GM23338 (cell line): ENCODE results near the gene RWDD4. TPM values are rescaled to one million over a fixed set of nuclear protein-coding genes. Genes with fewer than 3 reads are reported as not detected.

Source experiments
- ATAC-seq: fragments of 200-7000 bp; cut with Tn5 transposase; 3 replicates; pipeline ENCODE4 v1.9.1; 2020
- DNase-seq: peaks from one replicate; pipeline ENCODE4 v3.0.0-alpha.2; 2015; ENCODE audit warnings: low spot score
- H2AFZ ChIP-seq: fragments of 200-600 bp; sonication (generic); 2 replicates; pipeline ENCODE4 v1.8.0; 2016; ENCODE audit warnings: antibody characterized with exemption, mild to moderate bottlenecking, moderate library complexity
- H3F3A ChIP-seq: fragments of 200-600 bp; sonication (generic); replicated peaks from 2 replicates; pipeline ENCODE4 v1.8.0; 2017; ENCODE audit warnings: antibody characterized with exemption, mixed run types, low read depth
- H3K27ac ChIP-seq: fragments of 200-600 bp; sonication (generic); 2 replicates; pipeline ENCODE4 v1.6.1; 2016; ENCODE audit warnings: low read depth
- H3K27me3 ChIP-seq: fragments of 200-600 bp; sonication (generic); 2 replicates; pipeline ENCODE4 v1.8.0; 2016; ENCODE audit warnings: mild to moderate bottlenecking, mixed run types, moderate library complexity; ENCODE audit not compliant: insufficient read depth
- H3K36me3 ChIP-seq: fragments of 200-600 bp; sonication (generic); 2 replicates; pipeline ENCODE4 v1.8.0; 2016; ENCODE audit warnings: mild to moderate bottlenecking; ENCODE audit not compliant: insufficient read depth
- H3K4me1 ChIP-seq: fragments of 200-600 bp; sonication (generic); 2 replicates; pipeline ENCODE4 v1.8.0; 2016; ENCODE audit warnings: mild to moderate bottlenecking, moderate library complexity; ENCODE audit not compliant: insufficient read depth
- H3K4me2 ChIP-seq: fragments of 200-600 bp; sonication (generic); 2 replicates; pipeline ENCODE4 v1.7.1; 2017; ENCODE audit warnings: mixed run types
- H3K4me3 ChIP-seq: fragments of 200-600 bp; sonication (generic); 2 replicates; pipeline ENCODE4 v1.6.1; 2016; ENCODE audit warnings: mixed run types
- H3K79me2 ChIP-seq: fragments of 200-600 bp; sonication (generic); replicated peaks from 2 replicates; pipeline ENCODE4 v1.8.0; 2017; ENCODE audit warnings: mild to moderate bottlenecking; ENCODE audit not compliant: insufficient read depth
- H3K9me2 ChIP-seq: fragments of 200-600 bp; sonication (generic); 2 replicates; pipeline ENCODE4 v1.8.0; 2017; ENCODE audit not compliant: insufficient read depth
- H4K20me1 ChIP-seq: fragments of 200-600 bp; sonication (generic); replicated peaks from 2 replicates; pipeline ENCODE4 v1.8.0; 2017; ENCODE audit warnings: mild to moderate bottlenecking; ENCODE audit not compliant: insufficient read depth
- H3K27ac Mint-ChIP-seq: 2 replicates; pipeline ENCODE4 v1.8.0; 2020; ENCODE audit warnings: inconsistent platforms, mild to moderate bottlenecking, moderate library complexity, mixed read lengths
- H3K27me3 Mint-ChIP-seq: 3 replicates; pipeline ENCODE4 v1.8.0; 2022; ENCODE audit warnings: low read depth, mild to moderate bottlenecking, moderate library complexity, mixed read lengths, inconsistent platforms; ENCODE audit not compliant: insufficient read depth, poor library complexity
- H3K36me3 Mint-ChIP-seq: 3 replicates; pipeline ENCODE4 v1.8.0; 2021; ENCODE audit warnings: low read depth, mild to moderate bottlenecking, inconsistent platforms, moderate library complexity, mixed read lengths
- H3K4me1 Mint-ChIP-seq: 3 replicates; pipeline ENCODE4 v1.8.0; 2020; ENCODE audit warnings: mild to moderate bottlenecking, inconsistent platforms, mixed read lengths
- H3K4me3 Mint-ChIP-seq: 3 replicates; pipeline ENCODE4 v1.8.0; 2021; ENCODE audit warnings: moderate library complexity, mild to moderate bottlenecking, inconsistent platforms, mixed read lengths
- H3K9me3 Mint-ChIP-seq: 3 replicates; pipeline ENCODE4 v1.8.0; 2020; ENCODE audit warnings: moderate library complexity, mild to moderate bottlenecking, inconsistent platforms, mixed read lengths
- CREB1 ChIP-seq: fragments of 250-450 bp; sonication (Bioruptor Pico); IDR thresholded peaks from 2 replicates; pipeline ENCODE4 v1.5.0; 2020; ENCODE audit warnings: low read depth, mild to moderate bottlenecking, moderate library complexity
- EZH2 ChIP-seq: fragments of 200-600 bp; sonication (generic); IDR thresholded peaks from one replicate; pipeline ENCODE4 v1.8.0; 2017; ENCODE audit warnings: antibody characterized with exemption, mild to moderate bottlenecking, low read depth; ENCODE audit not compliant: unreplicated experiment
- JUNB ChIP-seq: IDR thresholded peaks from one replicate; pipeline ENCODE4 v1.6.1; 2016; ENCODE audit warnings: antibody characterized with exemption; ENCODE audit not compliant: unreplicated experiment
- NANOG ChIP-seq: IDR thresholded peaks from 2 replicates; pipeline ENCODE4 v1.6.1; 2016; ENCODE audit warnings: antibody characterized with exemption, borderline replicate concordance
- ZNF114 ChIP-seq: fragments of 250-450 bp; sonication (Bioruptor Pico); IDR thresholded peaks from 2 replicates; pipeline ENCODE4 v1.5.0; 2020; ENCODE audit warnings: mild to moderate bottlenecking, moderate library complexity
- polyA plus RNA-seq: library from polyadenylated mRNA; unstranded; fragments of >200 nt; fragmentation: Nextera tagmentation; extraction: Ambion mirVana; gene quantifications from 2 replicates; pipeline ENCODE4 v1.2.1, GENCODE V29; 2016
- total RNA-seq: library from RNA; depleted of rRNA; stranded (reverse); fragments of >200 nt; shearing (Covaris generic); gene quantifications from 2 replicates; pipeline ENCODE4 v1.2.3, GENCODE V29; 2014
- TF ChIP-seq, protein P1 (sequence below): IDR thresholded peaks from one replicate; pipeline ENCODE4 v1.6.1; 2018; ENCODE audit warnings: antibody characterized with exemption; ENCODE audit not compliant: unreplicated experiment
- TF ChIP-seq, protein P2 (sequence below), 2 experiments: fragments of 200-600 bp in 1 of 2; sonication (generic) in 1 of 2; conservative IDR thresholded peaks; 2 replicates each; pipeline versions ENCODE4 v1.5.1 to v1.6.1; 2016 to 2017; ENCODE audit warnings: antibody characterized with exemption in 2 of 2, low read depth in 2 of 2, mild to moderate bottlenecking in 2 of 2, moderate library complexity in 1 of 2
- TF ChIP-seq, protein P3 (sequence below): IDR thresholded peaks from 2 replicates; pipeline ENCODE4 v1.6.1; 2016; ENCODE audit warnings: antibody characterized with exemption

The RWDD4 gene
- total and polyA plus RNA-seq, 2 experiments from 2014 or later = 22.4 to 28.9 TPM

DNA sequence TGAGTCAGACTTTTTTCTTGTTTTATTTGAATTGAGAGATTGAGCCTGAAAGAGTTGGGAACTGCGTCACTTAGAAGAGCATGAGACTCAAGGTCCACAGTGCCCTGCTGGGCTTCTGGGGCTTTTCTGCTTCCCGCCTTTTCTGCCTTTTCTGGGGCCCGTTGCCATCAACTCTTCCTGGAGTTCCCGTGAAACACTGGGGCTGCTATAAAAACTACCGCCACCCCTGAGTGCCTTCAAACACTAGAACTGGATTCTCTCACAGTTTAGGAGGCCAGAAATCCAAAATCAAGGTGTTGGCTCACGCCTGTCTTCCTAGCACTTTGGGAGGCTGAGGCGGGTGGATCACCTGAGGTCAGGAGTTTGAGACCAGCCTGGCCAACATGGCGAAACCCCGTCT lies 49.8 kb downstream of the RWDD4 start:
- Mint-ChIP-seq H3K27me3 (peaks cover 2% of the 10 kb centered on the region), H3K4me3 (no peak overlapping the region), H3K9me3 (no peaks in the 10 kb centered on the region), H3K4me1 (no peaks in the 10 kb centered on the region; the same call in 2 of the 3 replicates), H3K27ac (no peak overlapping the region), H3K36me3 (no peaks in the 10 kb centered on the region)
- Histone ChIP-seq H3K9me2 (no peaks in the 10 kb centered on the region), H4K20me1 (no peaks in the 10 kb centered on the region), H3K4me1 (no peaks in the 10 kb centered on the region), H3K36me3 (no peaks in the 10 kb centered on the region), H3K79me2 (no peaks in the 10 kb centered on the region), H3K27ac (no peak overlapping the region), H3K4me2 (no peak overlapping the region), H2AFZ (no peak overlapping the region), H3K27me3 (no peaks in the 10 kb centered on the region), H3K4me3 (no peak overlapping the region), H3F3A (no peaks in the 10 kb centered on the region)
- TF ChIP-seq EZH2 (no peak), NANOG (no peak), JUNB (no peak), CREB1 (no peak), ZNF114 (CRISPR knock-in tag) (no peak)
- TF ChIP-seq, protein P1, sequence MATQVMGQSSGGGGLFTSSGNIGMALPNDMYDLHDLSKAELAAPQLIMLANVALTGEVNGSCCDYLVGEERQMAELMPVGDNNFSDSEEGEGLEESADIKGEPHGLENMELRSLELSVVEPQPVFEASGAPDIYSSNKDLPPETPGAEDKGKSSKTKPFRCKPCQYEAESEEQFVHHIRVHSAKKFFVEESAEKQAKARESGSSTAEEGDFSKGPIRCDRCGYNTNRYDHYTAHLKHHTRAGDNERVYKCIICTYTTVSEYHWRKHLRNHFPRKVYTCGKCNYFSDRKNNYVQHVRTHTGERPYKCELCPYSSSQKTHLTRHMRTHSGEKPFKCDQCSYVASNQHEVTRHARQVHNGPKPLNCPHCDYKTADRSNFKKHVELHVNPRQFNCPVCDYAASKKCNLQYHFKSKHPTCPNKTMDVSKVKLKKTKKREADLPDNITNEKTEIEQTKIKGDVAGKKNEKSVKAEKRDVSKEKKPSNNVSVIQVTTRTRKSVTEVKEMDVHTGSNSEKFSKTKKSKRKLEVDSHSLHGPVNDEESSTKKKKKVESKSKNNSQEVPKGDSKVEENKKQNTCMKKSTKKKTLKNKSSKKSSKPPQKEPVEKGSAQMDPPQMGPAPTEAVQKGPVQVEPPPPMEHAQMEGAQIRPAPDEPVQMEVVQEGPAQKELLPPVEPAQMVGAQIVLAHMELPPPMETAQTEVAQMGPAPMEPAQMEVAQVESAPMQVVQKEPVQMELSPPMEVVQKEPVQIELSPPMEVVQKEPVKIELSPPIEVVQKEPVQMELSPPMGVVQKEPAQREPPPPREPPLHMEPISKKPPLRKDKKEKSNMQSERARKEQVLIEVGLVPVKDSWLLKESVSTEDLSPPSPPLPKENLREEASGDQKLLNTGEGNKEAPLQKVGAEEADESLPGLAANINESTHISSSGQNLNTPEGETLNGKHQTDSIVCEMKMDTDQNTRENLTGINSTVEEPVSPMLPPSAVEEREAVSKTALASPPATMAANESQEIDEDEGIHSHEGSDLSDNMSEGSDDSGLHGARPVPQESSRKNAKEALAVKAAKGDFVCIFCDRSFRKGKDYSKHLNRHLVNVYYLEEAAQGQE = no peak
- TF ChIP-seq, protein P2, sequence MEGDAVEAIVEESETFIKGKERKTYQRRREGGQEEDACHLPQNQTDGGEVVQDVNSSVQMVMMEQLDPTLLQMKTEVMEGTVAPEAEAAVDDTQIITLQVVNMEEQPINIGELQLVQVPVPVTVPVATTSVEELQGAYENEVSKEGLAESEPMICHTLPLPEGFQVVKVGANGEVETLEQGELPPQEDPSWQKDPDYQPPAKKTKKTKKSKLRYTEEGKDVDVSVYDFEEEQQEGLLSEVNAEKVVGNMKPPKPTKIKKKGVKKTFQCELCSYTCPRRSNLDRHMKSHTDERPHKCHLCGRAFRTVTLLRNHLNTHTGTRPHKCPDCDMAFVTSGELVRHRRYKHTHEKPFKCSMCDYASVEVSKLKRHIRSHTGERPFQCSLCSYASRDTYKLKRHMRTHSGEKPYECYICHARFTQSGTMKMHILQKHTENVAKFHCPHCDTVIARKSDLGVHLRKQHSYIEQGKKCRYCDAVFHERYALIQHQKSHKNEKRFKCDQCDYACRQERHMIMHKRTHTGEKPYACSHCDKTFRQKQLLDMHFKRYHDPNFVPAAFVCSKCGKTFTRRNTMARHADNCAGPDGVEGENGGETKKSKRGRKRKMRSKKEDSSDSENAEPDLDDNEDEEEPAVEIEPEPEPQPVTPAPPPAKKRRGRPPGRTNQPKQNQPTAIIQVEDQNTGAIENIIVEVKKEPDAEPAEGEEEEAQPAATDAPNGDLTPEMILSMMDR (conservative IDR thresholded peaks at IDR 0.05; ENCODE audit: low read depth in 2 of 2) = no peak
- TF ChIP-seq, protein P3, sequence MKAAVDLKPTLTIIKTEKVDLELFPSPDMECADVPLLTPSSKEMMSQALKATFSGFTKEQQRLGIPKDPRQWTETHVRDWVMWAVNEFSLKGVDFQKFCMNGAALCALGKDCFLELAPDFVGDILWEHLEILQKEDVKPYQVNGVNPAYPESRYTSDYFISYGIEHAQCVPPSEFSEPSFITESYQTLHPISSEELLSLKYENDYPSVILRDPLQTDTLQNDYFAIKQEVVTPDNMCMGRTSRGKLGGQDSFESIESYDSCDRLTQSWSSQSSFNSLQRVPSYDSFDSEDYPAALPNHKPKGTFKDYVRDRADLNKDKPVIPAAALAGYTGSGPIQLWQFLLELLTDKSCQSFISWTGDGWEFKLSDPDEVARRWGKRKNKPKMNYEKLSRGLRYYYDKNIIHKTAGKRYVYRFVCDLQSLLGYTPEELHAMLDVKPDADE = no peak
- ATAC-seq (no peak), DNase-seq (no peak)

DNA sequence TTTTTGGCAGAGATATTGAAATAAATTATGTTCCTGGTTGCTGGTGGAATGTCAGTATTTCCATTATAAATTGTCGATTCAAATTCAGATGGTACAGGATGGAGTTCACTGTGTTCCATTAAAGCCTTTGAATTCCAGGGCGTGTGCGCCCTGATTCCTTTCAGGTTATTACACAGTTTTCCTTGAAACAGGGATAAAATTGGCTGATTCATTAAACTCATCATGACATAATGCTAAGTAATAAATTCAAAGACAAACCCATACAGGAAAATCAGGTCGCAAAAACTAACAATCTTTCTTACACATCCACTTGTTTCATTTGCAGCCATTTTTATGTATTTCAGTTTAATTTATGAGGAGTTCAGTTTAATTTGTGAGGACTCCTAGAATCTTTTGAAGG lies 51.1 kb downstream of the RWDD4 start:
- Histone ChIP-seq H3K79me2 (no peaks in the 10 kb centered on the region), H2AFZ (no peak overlapping the region), H3K9me2 (no peaks in the 10 kb centered on the region), H3K4me1 (no peaks in the 10 kb centered on the region), H3F3A (no peaks in the 10 kb centered on the region), H3K4me2 (no peak overlapping the region), H4K20me1 (no peaks in the 10 kb centered on the region), H3K27me3 (no peaks in the 10 kb centered on the region), H3K27ac (no peak overlapping the region), H3K36me3 (no peaks in the 10 kb centered on the region), H3K4me3 (no peak overlapping the region)
- no peak for ATAC-seq
- Mint-ChIP-seq H3K9me3 (no peaks in the 10 kb centered on the region), H3K27ac (no peak overlapping the region), H3K36me3 (no peaks in the 10 kb centered on the region), H3K4me3 (no peak overlapping the region), H3K4me1 (no peaks in the 10 kb centered on the region; the same call in 2 of the 3 replicates), H3K27me3 (peaks cover 2% of the 10 kb centered on the region)
- no peak for TF ChIP-seq CREB1
- DNase-seq = no peak
